Daoy (cell line): ENCODE measurements around the gene SCFD1. TPM values are rescaled to one million over a fixed set of nuclear protein-coding genes. Genes with fewer than 3 reads are reported as not detected.
"Not testable (repeated sequence)": the region's sequence is repeated elsewhere in the genome, so short reads cannot be mapped to it uniquely, and the experiment has no call there.

Source experiments
- DNase-seq: peaks from one replicate; pipeline ENCODE4 v3.0.0-alpha.2; 2015; ENCODE audit warnings: low read depth
- total RNA-seq: library from RNA; depleted of rRNA; stranded (reverse); fragments of >200 nt; shearing (Covaris generic); gene quantifications from 2 replicates; pipeline ENCODE4 v1.2.3, GENCODE V29; 2014

Gene SCFD1
- total RNA-seq, 1 experiment from 2014 or later: 101 TPM

GRCh38 chr14:30673071-30673470 lies 51.0 kb downstream of the SCFD1 start:
- DNase-seq: no peak

GRCh38 chr14:30678926-30679431 lies 56.9 kb downstream of the SCFD1 start:
- DNase-seq: no peak

- no peak for DNase-seq
Observed at GRCh38 chr14:30680036-30680435, 57.9 kb downstream of the SCFD1 start.

GRCh38 chr14:30680776-30681175 lies 58.7 kb downstream of the SCFD1 start:
- not testable (repeated sequence) for DNase-seq

- no peak for DNase-seq
Observed at GRCh38 chr14:30681752-30682355, 59.7 kb downstream of the SCFD1 start.

GRCh38 chr14:30690487-30691355 lies 68.6 kb downstream of the SCFD1 start:
- not testable (repeated sequence) for DNase-seq

- DNase-seq: no peak
Observed at GRCh38 chr14:30691751-30692398, 69.8 kb downstream of the SCFD1 start.

GRCh38 chr14:30692669-30693068 lies 70.5 kb downstream of the SCFD1 start:
- no peak for DNase-seq

- DNase-seq: no peak
Observed at GRCh38 chr14:30698463-30698862, 76.3 kb downstream of the SCFD1 start.

- DNase-seq: no peak
Observed at GRCh38 chr14:30706704-30707103, 84.6 kb downstream of the SCFD1 start.

- DNase-seq: no peak
Observed at GRCh38 chr14:30708157-30708556, 86.0 kb downstream of the SCFD1 start.

GRCh38 chr14:30709201-30709600 lies 87.1 kb downstream of the SCFD1 start:
- DNase-seq: no peak

GRCh38 chr14:30710876-30711275 lies 88.8 kb downstream of the SCFD1 start:
- no peak for DNase-seq

- DNase-seq: no peak
Observed at GRCh38 chr14:30719137-30719536, 97.0 kb downstream of the SCFD1 start.

- no peak for DNase-seq
Observed at GRCh38 chr14:30725763-30726162, 103.6 kb downstream of the SCFD1 start.

GRCh38 chr14:30728471-30728870 lies 106.4 kb downstream of the SCFD1 start:
- DNase-seq: no peak

GRCh38 chr14:30737916-30738315 lies 115.8 kb downstream of the SCFD1 start:
- DNase-seq: no peak

- DNase-seq: no peak
Observed at GRCh38 chr14:30738978-30739377, 116.9 kb downstream of the SCFD1 start.

- no peak for DNase-seq
Observed at GRCh38 chr14:30748343-30748742, 126.2 kb downstream of the SCFD1 start.

GRCh38 chr14:30751646-30752416 lies 129.7 kb downstream of the SCFD1 start:
- DNase-seq: no peak

GRCh38 chr14:30753452-30753851 lies 131.3 kb downstream of the SCFD1 start:
- no peak for DNase-seq

GRCh38 chr14:30754778-30755177 lies 132.7 kb downstream of the SCFD1 start:
- no peak for DNase-seq
